Measurements from ENCODE around the gene BTBD1. TPM values are rescaled to one million over a fixed set of nuclear protein-coding genes. Genes with fewer than 3 reads are reported as not detected.
"Not testable (repeated sequence)": the region's sequence is repeated elsewhere in the genome, so short reads cannot be mapped to it uniquely, and the experiment has no call there.

The BTBD1 gene
- total RNA-seq, 1 donor from 2014 or later: 48.5 TPM

DNA sequence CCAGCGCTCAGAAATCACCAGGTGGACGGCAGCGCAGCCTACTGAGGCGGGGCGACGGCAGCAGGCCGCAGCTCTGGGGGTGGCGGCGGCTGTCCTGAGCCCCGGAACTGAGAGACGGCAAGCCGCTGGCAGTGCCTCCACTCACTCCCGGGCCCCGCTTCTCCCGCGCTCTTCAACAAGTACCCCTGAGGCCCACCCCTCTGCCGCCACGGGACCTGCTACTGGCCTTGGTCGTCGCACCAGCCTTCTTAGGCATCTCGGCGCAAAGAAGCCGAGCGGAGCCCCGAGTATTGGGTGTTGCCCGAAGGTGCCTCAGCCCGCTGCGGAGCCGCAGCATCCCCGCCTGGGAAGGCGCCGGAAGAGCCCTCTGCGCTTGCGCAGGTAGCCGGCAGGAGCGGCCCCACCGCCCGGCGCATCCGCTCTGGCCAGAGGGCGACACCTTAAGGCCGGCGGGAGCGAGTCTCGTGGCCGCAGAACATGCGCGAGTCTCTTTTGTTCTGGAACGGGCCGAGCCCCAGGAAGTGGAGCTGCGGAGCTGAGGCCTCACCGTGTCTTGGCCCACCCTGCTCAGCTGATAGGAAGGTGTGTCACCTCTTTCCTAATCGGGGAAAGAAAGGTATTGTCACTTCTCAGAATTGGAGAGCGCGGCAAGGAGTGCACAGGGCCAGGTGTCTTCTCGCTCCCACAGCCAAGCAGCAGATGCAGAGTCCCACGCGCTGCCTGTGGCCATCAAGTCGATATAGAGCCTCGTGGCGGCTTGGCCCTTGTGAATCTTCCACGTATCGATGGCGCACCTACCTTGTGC, 55.6 kb downstream of the BTBD1 start, which contains the start of gene C15orf40:
Gene C15orf40, minus strand, starts transcription at position 369 of the 805 bp plus-strand sequence. Its CDS starts 32 bp downstream, at position 337.
- peak; percentile 96 for DNase-seq (ENCODE audit: low spot score)
- Mint-ChIP-seq H3K27me3 (ENCODE audit: insufficient read depth, low read depth) (no peaks in the 10 kb centered on the region), H3K36me3 (peaks cover 15% of the 10 kb centered on the region), H3K9me3 (no peaks in the 10 kb centered on the region), H3K4me1 (peaks cover 28% of the 10 kb centered on the region), H3K4me3 (peak within 1 kb of the TSS; percentile 100), H3K27ac (peak within 1 kb of the TSS; percentile 95)
- H4K20me1 ChIP-seq (ENCODE audit: low read depth): peaks cover 6% of the 10 kb centered on the region
- peaks cover 5% of the 10 kb centered on the region for H3K36me3 ChIP-seq
- H3K4me3 ChIP-seq: peak within 1 kb of the TSS; percentile 82
- H2AFZ ChIP-seq (replicated peaks): peak within 1 kb of the TSS; percentile 95
- H3K27ac ChIP-seq: no peak within 1 kb of the TSS
- H3K9ac ChIP-seq: peak within 1 kb of the TSS; percentile 59
- no peaks in the 10 kb centered on the region for H3F3A ChIP-seq (ENCODE audit: low read depth)
- peak within 1 kb of the TSS; percentile 88 for H3K4me2 ChIP-seq
- TF ChIP-seq EZH2 (IDR thresholded peaks at IDR 0.05): no peak
- TF ChIP-seq, protein P1, sequence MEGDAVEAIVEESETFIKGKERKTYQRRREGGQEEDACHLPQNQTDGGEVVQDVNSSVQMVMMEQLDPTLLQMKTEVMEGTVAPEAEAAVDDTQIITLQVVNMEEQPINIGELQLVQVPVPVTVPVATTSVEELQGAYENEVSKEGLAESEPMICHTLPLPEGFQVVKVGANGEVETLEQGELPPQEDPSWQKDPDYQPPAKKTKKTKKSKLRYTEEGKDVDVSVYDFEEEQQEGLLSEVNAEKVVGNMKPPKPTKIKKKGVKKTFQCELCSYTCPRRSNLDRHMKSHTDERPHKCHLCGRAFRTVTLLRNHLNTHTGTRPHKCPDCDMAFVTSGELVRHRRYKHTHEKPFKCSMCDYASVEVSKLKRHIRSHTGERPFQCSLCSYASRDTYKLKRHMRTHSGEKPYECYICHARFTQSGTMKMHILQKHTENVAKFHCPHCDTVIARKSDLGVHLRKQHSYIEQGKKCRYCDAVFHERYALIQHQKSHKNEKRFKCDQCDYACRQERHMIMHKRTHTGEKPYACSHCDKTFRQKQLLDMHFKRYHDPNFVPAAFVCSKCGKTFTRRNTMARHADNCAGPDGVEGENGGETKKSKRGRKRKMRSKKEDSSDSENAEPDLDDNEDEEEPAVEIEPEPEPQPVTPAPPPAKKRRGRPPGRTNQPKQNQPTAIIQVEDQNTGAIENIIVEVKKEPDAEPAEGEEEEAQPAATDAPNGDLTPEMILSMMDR (IDR thresholded peaks at IDR 0.05): peak; percentile 66
- no peaks in the 10 kb centered on the region for H3K27me3 ChIP-seq
- H3K4me1 ChIP-seq: peaks cover 14% of the 10 kb centered on the region
- no peaks in the 10 kb centered on the region for H3K9me3 ChIP-seq (ENCODE audit: low read depth)
- H3K79me2 ChIP-seq (ENCODE audit: low read depth): peaks cover 30% of the 10 kb centered on the region

DNA sequence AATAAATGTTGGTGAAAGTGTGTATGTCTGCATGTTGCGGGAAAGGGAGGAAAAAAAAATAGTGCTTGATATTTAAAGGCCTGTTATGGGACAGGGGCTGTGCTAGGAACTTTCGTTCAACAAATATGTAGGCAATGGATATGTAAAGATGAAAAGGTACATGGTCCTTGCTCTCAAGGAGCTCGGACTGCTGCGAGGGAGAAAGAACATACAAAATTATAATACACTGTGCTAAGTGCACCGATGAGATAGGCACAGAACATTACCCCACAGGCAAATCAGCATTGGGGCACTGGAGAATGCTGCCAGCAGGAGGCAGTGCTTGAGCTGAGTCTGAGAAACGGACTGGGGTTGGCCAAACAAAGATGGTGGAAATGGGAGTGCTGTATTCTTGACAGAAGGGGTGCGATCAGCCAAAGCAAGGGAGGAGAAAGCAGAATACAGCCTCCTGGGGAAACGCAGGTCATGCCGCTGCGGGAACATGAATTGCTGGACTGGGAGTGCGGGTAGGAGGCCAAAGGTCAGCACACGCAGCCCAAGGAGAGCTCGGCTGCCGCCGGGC, 56.3 kb downstream of the BTBD1 start:
- Histone ChIP-seq H4K20me1 (ENCODE audit: low read depth) (peaks cover 7% of the 10 kb centered on the region), H3K79me2 (ENCODE audit: low read depth) (peaks cover 30% of the 10 kb centered on the region), H3K9me3 (ENCODE audit: low read depth) (no peaks in the 10 kb centered on the region), H3K4me3 (peak overlapping the region; percentile 82), H3K4me1 (peaks cover 14% of the 10 kb centered on the region), H2AFZ (replicated peaks) (peak overlapping the region; percentile 82), H3K27ac (no peak overlapping the region), H3K36me3 (peaks cover 5% of the 10 kb centered on the region), H3F3A (ENCODE audit: low read depth) (no peaks in the 10 kb centered on the region), H3K9ac (peak overlapping the region; percentile 59), H3K27me3 (no peaks in the 10 kb centered on the region), H3K4me2 (peak overlapping the region; percentile 88)
- peak; percentile 77 for DNase-seq (ENCODE audit: low spot score)
- no peaks in the 10 kb centered on the region for H3K27me3 Mint-ChIP-seq (ENCODE audit: insufficient read depth, low read depth)
- peaks cover 15% of the 10 kb centered on the region for H3K36me3 Mint-ChIP-seq
- peak overlapping the region; percentile 95 for H3K27ac Mint-ChIP-seq
- peak overlapping the region; percentile 100 for H3K4me3 Mint-ChIP-seq
- peaks cover 28% of the 10 kb centered on the region for H3K4me1 Mint-ChIP-seq
- TF ChIP-seq EZH2 (IDR thresholded peaks at IDR 0.05): no peak
- TF ChIP-seq, protein P1 (IDR thresholded peaks at IDR 0.05): peak; percentile 81
- no peak for TF ChIP-seq EZH2phosphoT487 (IDR thresholded peaks at IDR 0.05)
- no peaks in the 10 kb centered on the region for H3K9me3 Mint-ChIP-seq

DNA sequence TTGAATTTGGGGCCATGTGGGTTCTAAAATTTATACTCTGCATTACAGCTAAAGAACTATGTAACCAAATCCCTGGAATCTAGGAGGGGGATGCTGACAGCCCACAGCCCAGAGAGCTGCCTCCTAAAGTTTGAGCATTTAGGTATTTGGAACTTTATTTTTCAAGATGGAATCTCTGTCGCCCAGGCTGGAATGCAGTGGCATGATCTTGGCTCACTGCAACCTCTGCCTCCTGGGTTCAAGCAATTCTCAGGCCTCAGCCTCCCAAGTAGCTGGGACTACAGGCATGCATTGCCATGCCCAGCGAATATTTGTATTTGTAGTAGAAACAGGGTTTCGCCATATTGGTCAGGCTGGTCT, 66.4 kb downstream of the BTBD1 start:
- not testable (repeated sequence) for H3K36me3 Mint-ChIP-seq; DNase-seq (ENCODE audit: low spot score); H3K27me3 ChIP-seq; H3F3A ChIP-seq (ENCODE audit: low read depth); H4K20me1 ChIP-seq (ENCODE audit: low read depth); H3K4me1 ChIP-seq; H2AFZ ChIP-seq (replicated peaks); H3K9ac ChIP-seq; H3K4me3 ChIP-seq; H3K4me3 Mint-ChIP-seq; H3K27me3 Mint-ChIP-seq (ENCODE audit: insufficient read depth, low read depth); H3K27ac ChIP-seq; H3K4me2 ChIP-seq; H3K36me3 ChIP-seq; H3K9me3 Mint-ChIP-seq; H3K79me2 ChIP-seq (ENCODE audit: low read depth); H3K4me1 Mint-ChIP-seq; H3K27ac Mint-ChIP-seq; H3K9me3 ChIP-seq (ENCODE audit: low read depth)
